ENCODE results near the gene CCDC30. TPM values are rescaled to one million over a fixed set of nuclear protein-coding genes. Genes with fewer than 3 reads are reported as not detected.
A peak's percentile ranks its signal among the peaks of the same experiment; 100 is the strongest.

The CCDC30 gene
- total RNA-seq, 1 donor from 2014 or later, result 0.79 TPM

- TF ChIP-seq CTCF (IDR thresholded peaks at IDR 0.05; ENCODE audit: insufficient read depth, low read length, severe bottlenecking), result no peak
- peaks cover 2% of the 10 kb centered on the region for H3K36me3 ChIP-seq (ENCODE audit: control insufficient read depth, insufficient read depth, low read length)
- H3K4me3 ChIP-seq (ENCODE audit: low read depth, low read length), result no peak overlapping the region
- H3K27me3 ChIP-seq (ENCODE audit: control insufficient read depth, insufficient read depth, low read length), result no peaks in the 10 kb centered on the region
- no peak for FAIRE-seq
- DNase-seq (ENCODE audit: low read depth), result no peak
These were observed 211.1 kb downstream of the CCDC30 start for GRCh38 chr1:42674214-42674613.

GRCh38 chr1:42674682-42675081 is 211.6 kb downstream of the CCDC30 start:
- no peak for TF ChIP-seq CTCF (IDR thresholded peaks at IDR 0.05; ENCODE audit: insufficient read depth, low read length, severe bottlenecking)
- H3K36me3 ChIP-seq (ENCODE audit: control insufficient read depth, insufficient read depth, low read length), result peaks cover 2% of the 10 kb centered on the region
- DNase-seq (ENCODE audit: low read depth), result no peak
- no peak for FAIRE-seq
- H3K27me3 ChIP-seq (ENCODE audit: control insufficient read depth, insufficient read depth, low read length), result no peaks in the 10 kb centered on the region
- H3K4me3 ChIP-seq (ENCODE audit: low read depth, low read length), result no peak overlapping the region

GRCh38 chr1:42675467-42675866 is 212.4 kb downstream of the CCDC30 start:
- TF ChIP-seq CTCF (IDR thresholded peaks at IDR 0.05; ENCODE audit: insufficient read depth, low read length, severe bottlenecking), result no peak
- H3K27me3 ChIP-seq (ENCODE audit: control insufficient read depth, insufficient read depth, low read length), result no peaks in the 10 kb centered on the region
- H3K36me3 ChIP-seq (ENCODE audit: control insufficient read depth, insufficient read depth, low read length), result no peaks in the 10 kb centered on the region
- no peak overlapping the region for H3K4me3 ChIP-seq (ENCODE audit: low read depth, low read length)
- FAIRE-seq (peak; percentile 43), DNase-seq (ENCODE audit: low read depth) (peak; percentile 26)

- H3K4me3 ChIP-seq (ENCODE audit: low read depth, low read length), result no peak overlapping the region
- no peaks in the 10 kb centered on the region for H3K27me3 ChIP-seq (ENCODE audit: control insufficient read depth, insufficient read depth, low read length)
- DNase-seq (ENCODE audit: low read depth) (no peak), FAIRE-seq (no peak)
- TF ChIP-seq CTCF (IDR thresholded peaks at IDR 0.05; ENCODE audit: insufficient read depth, low read length, severe bottlenecking), result no peak
- H3K36me3 ChIP-seq (ENCODE audit: control insufficient read depth, insufficient read depth, low read length), result no peaks in the 10 kb centered on the region
These were observed 213.5 kb downstream of the CCDC30 start for GRCh38 chr1:42676534-42677087.

GRCh38 chr1:42679364-42679983 is 216.4 kb downstream of the CCDC30 start:
- H3K27me3 ChIP-seq (ENCODE audit: control insufficient read depth, insufficient read depth, low read length), result no peaks in the 10 kb centered on the region
- H3K4me3 ChIP-seq (ENCODE audit: low read depth, low read length), result no peak overlapping the region
- DNase-seq (ENCODE audit: low read depth) (peak; percentile 36), FAIRE-seq (no peak)
- no peak for TF ChIP-seq CTCF (IDR thresholded peaks at IDR 0.05; ENCODE audit: insufficient read depth, low read length, severe bottlenecking)
- H3K36me3 ChIP-seq (ENCODE audit: control insufficient read depth, insufficient read depth, low read length), result no peaks in the 10 kb centered on the region

GRCh38 chr1:42680055-42680454 is 217.0 kb downstream of the CCDC30 start:
- Histone ChIP-seq H3K36me3 (ENCODE audit: control insufficient read depth, insufficient read depth, low read length) (peaks cover 2% of the 10 kb centered on the region), H3K4me3 (ENCODE audit: low read depth, low read length) (no peak overlapping the region), H3K27me3 (ENCODE audit: control insufficient read depth, insufficient read depth, low read length) (no peaks in the 10 kb centered on the region)
- FAIRE-seq (no peak), DNase-seq (ENCODE audit: low read depth) (no peak)
- no peak for TF ChIP-seq CTCF (IDR thresholded peaks at IDR 0.05; ENCODE audit: insufficient read depth, low read length, severe bottlenecking)
